ENCODE data around the gene ZIC4. TPM values are rescaled to one million over a fixed set of nuclear protein-coding genes. Genes with fewer than 3 reads are reported as not detected.

The ZIC4 gene
- total and polyA plus RNA-seq, 9 of the 15 experiments (the other 6 are each of a cell fraction or from before 2014, with no cell fraction given) = not detected

DNA sequence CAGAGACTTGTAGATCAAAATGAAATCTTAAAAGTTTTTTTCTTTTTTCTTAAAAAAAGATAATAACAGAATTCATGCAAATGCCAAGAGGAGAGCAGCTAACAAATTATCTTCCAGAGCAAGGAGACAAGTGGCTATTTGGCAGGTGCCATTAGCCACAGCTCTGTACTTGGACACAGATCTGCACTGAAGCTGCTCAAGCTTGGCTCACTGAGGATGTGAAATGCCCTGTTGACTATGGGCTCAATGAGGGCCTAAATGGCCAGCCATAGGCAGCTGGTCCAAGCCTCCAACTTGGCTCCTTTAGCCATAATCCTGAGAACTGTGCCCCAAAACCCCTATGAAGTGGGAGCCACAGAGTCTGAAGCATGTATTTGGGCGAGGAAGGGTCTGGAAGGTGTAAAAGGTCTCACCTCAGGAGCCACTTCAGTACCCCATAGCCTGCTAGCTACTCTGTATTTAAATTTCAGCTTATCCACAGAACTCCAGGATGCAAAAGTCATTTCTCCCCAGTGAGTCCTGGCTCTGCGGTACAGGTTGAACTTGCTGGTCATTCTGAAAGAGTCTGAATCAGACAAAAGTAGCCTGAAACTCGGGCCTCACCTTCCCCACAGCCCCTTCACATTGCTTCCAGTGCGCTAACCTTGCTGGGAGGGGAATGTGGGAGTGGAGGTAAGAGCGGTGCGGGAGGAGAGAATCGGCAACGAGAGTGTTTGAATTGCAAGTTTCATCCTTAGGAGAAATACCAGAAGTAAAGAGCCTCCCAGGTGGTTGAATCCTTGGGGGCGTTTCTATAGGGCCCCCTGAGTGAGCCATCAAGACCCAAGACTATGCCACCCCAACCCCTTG is 48.0 kb downstream of the ZIC4 start:
- DNase-seq (ENCODE audit: extremely low read depth in 1 of 4, low spot score in 3 of 4) = no peak
- no peak overlapping the region for H3K4me2 ChIP-seq (ENCODE audit: insufficient read depth, low read length)
- CTCF ChIA-PET (ENCODE audit: low intra/inter-chr PET ratio) = no interaction called here
- no TSS peak for BruUV-seq (replicated peaks)
- no peaks in the 10 kb centered on the region for H3K36me3 ChIP-seq (ENCODE audit: control insufficient read depth, insufficient read depth, low read length)
- no peak overlapping the region for H3K27ac ChIP-seq (ENCODE audit: extremely low read depth, low read depth, low read length)
- intact Hi-C loops (cut with micrococcal nuclease) = no loop called here
- FAIRE-seq = no peak
- no peak for ATAC-seq
- H4K20me1 ChIP-seq (replicated peaks; ENCODE audit: control insufficient read depth, insufficient read depth, low read length) = no peaks in the 10 kb centered on the region
- H3K27me3 ChIP-seq (ENCODE audit: control insufficient read depth in 2 of 2, insufficient read depth in 2 of 2, low read length in 2 of 2) = peaks cover 0 to 27% of the 10 kb centered on the region in 2 experiments; a peak in 3 of 5 replicates
- H3K9me3 ChIP-seq (replicated peaks; ENCODE audit: control insufficient read depth, insufficient read depth, low read depth, low read length) = no peaks in the 10 kb centered on the region
- no peak overlapping the region for H3K9ac ChIP-seq (ENCODE audit: insufficient read depth in 1 of 2, low read depth in 2 of 2, low read length in 2 of 2)
- POLR2A ChIA-PET = interaction anchor here (1.2 kb wide), 1 partner anchor 10 kb away, joined by 4 read pairs; no protein-coding TSS in a partner anchor
- H3K9me1 ChIP-seq (ENCODE audit: control insufficient read depth, insufficient read depth, low read length) = no peaks in the 10 kb centered on the region
- no peaks in the 10 kb centered on the region for H3K79me2 ChIP-seq (ENCODE audit: control insufficient read depth, insufficient read depth, low read length)
- in situ Hi-C loops (cut with MboI) = no loop called here
- H3K4me1 ChIP-seq (replicated peaks in 1 of 2; ENCODE audit: control insufficient read depth in 2 of 2, insufficient read depth in 2 of 2, low read length in 2 of 2) = no peaks in the 10 kb centered on the region
- WGBS (ENCODE audit: insufficient coverage, low coverage, missing lambda C conversion rate) = 0% methylated on average over 9 of the region's 9 CpGs
- no peak overlapping the region for H3K4me3 ChIP-seq
- no peak overlapping the region for H2AFZ ChIP-seq (ENCODE audit: low read depth, low read length)
- no peak for TF ChIP-seq TSC22D4 (tag; IDR thresholded peaks at IDR 0.05)
- no peak for TF ChIP-seq SMARCE1 (IDR thresholded peaks at IDR 0.05)
- no peak for TF ChIP-seq NCOR1 (IDR thresholded peaks at IDR 0.05)
- TF ChIP-seq CREM (IDR thresholded peaks at IDR 0.05; ENCODE audit: low read depth) = no peak
- no peak for TF ChIP-seq PHB (CRISPR knock-in tag; IDR thresholded peaks at IDR 0.05)
- TF ChIP-seq FOSL1 (tag; conservative IDR thresholded peaks at IDR 0.05) = no peak
- TF ChIP-seq EHMT2 (IDR thresholded peaks at IDR 0.05) = no peak
- no peak for TF ChIP-seq CEBPG (CRISPR knock-in tag; IDR thresholded peaks at IDR 0.05)
- TF ChIP-seq CEBPG (tag; conservative IDR thresholded peaks at IDR 0.05 in 1 of 2, IDR thresholded peaks at IDR 0.05 in 1 of 2) = no peak
- TF ChIP-seq NFE2 (IDR thresholded peaks at IDR 0.05; ENCODE audit: low read depth) = no peak
- TF ChIP-seq, protein P1, sequence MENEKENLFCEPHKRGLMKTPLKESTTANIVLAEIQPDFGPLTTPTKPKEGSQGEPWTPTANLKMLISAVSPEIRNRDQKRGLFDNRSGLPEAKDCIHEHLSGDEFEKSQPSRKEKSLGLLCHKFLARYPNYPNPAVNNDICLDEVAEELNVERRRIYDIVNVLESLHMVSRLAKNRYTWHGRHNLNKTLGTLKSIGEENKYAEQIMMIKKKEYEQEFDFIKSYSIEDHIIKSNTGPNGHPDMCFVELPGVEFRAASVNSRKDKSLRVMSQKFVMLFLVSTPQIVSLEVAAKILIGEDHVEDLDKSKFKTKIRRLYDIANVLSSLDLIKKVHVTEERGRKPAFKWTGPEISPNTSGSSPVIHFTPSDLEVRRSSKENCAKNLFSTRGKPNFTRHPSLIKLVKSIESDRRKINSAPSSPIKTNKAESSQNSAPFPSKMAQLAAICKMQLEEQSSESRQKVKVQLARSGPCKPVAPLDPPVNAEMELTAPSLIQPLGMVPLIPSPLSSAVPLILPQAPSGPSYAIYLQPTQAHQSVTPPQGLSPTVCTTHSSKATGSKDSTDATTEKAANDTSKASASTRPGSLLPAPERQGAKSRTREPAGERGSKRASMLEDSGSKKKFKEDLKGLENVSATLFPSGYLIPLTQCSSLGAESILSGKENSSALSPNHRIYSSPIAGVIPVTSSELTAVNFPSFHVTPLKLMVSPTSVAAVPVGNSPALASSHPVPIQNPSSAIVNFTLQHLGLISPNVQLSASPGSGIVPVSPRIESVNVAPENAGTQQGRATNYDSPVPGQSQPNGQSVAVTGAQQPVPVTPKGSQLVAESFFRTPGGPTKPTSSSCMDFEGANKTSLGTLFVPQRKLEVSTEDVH (IDR thresholded peaks at IDR 0.05; ENCODE audit: low read depth, partially characterized antibody) = no peak
- TF ChIP-seq ETV6 (IDR thresholded peaks at IDR 0.05; ENCODE audit: borderline replicate concordance in 1 of 2, low read depth in 2 of 2, low read length in 1 of 2) = no peak
- TF ChIP-seq ETV6 (CRISPR knock-in tag; IDR thresholded peaks at IDR 0.05; ENCODE audit: borderline replicate concordance) = no peak
- TF ChIP-seq SMARCA4 (IDR thresholded peaks at IDR 0.05) = no peak
- TF ChIP-seq, protein P2, sequence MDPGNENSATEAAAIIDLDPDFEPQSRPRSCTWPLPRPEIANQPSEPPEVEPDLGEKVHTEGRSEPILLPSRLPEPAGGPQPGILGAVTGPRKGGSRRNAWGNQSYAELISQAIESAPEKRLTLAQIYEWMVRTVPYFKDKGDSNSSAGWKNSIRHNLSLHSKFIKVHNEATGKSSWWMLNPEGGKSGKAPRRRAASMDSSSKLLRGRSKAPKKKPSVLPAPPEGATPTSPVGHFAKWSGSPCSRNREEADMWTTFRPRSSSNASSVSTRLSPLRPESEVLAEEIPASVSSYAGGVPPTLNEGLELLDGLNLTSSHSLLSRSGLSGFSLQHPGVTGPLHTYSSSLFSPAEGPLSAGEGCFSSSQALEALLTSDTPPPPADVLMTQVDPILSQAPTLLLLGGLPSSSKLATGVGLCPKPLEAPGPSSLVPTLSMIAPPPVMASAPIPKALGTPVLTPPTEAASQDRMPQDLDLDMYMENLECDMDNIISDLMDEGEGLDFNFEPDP (CRISPR knock-in tag; IDR thresholded peaks at IDR 0.05) = no peak
- no peak for TF ChIP-seq TCF7L2 (IDR thresholded peaks at IDR 0.05; ENCODE audit: low read depth, low read length)
- TF ChIP-seq, protein P3, sequence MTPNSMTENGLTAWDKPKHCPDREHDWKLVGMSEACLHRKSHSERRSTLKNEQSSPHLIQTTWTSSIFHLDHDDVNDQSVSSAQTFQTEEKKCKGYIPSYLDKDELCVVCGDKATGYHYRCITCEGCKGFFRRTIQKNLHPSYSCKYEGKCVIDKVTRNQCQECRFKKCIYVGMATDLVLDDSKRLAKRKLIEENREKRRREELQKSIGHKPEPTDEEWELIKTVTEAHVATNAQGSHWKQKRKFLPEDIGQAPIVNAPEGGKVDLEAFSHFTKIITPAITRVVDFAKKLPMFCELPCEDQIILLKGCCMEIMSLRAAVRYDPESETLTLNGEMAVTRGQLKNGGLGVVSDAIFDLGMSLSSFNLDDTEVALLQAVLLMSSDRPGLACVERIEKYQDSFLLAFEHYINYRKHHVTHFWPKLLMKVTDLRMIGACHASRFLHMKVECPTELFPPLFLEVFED (CRISPR knock-in tag; conservative IDR thresholded peaks at IDR 0.05) = no peak
- TF ChIP-seq HDGF (IDR thresholded peaks at IDR 0.05) = no peak
- TF ChIP-seq RFX7 (CRISPR knock-in tag; IDR thresholded peaks at IDR 0.05) = no peak
- no peak for TF ChIP-seq CAMTA2 (CRISPR knock-in tag; conservative IDR thresholded peaks at IDR 0.05)

All from K562 (cell line).